ENCODE results near the gene RAB17.

The RAB17 gene

GRCh38 chr2:237575869-237576862 lies 14.4 kb downstream of the RAB17 start:
- no peak for DNase-seq

GRCh38 chr2:237574894-237575868 lies 15.4 kb downstream of the RAB17 start:
- no peak for DNase-seq

GRCh38 chr2:237574467-237574866 lies 16.1 kb downstream of the RAB17 start:
- no peak for DNase-seq

GRCh38 chr2:237573721-237574415 lies 16.7 kb downstream of the RAB17 start:
- DNase-seq, result no peak

- no peak for DNase-seq
Measured at GRCh38 chr2:237572742-237573101, 17.8 kb downstream of the RAB17 start.

GRCh38 chr2:237572021-237572741 lies 18.4 kb downstream of the RAB17 start:
- peak; percentile 94 for DNase-seq

- DNase-seq, result no peak
Measured at GRCh38 chr2:237571551-237571950, 19.0 kb downstream of the RAB17 start.

GRCh38 chr2:237570776-237571335 lies 19.7 kb downstream of the RAB17 start:
- DNase-seq, result no peak

- no peak for DNase-seq
Measured at GRCh38 chr2:237569896-237570295, 20.6 kb downstream of the RAB17 start.

- no peak for DNase-seq
Measured at GRCh38 chr2:237569041-237569440, 21.5 kb downstream of the RAB17 start.

- DNase-seq, result no peak
Measured at GRCh38 chr2:237568121-237568660, 22.3 kb downstream of the RAB17 start.

- DNase-seq, result no peak
Measured at GRCh38 chr2:237567276-237568029, 23.1 kb downstream of the RAB17 start.

- no peak for DNase-seq
Measured at GRCh38 chr2:237566401-237567235, 23.9 kb downstream of the RAB17 start, which contains the start of gene PRLH. Gene PRLH (plus strand): TSS chr2:237566574. CDS start chr2:237566574, 0 bp downstream.

GRCh38 chr2:237565974-237566373 lies 24.6 kb downstream of the RAB17 start:
- DNase-seq, result no peak

GRCh38 chr2:237564526-237565131 lies 25.9 kb downstream of the RAB17 start:
- no peak for DNase-seq

GRCh38 chr2:237563816-237564215 lies 26.7 kb downstream of the RAB17 start:
- peak; percentile 42 for DNase-seq

GRCh38 chr2:237561221-237561620 lies 29.3 kb downstream of the RAB17 start:
- no peak for DNase-seq

- DNase-seq, result peak; percentile 72
Measured at GRCh38 chr2:237558961-237559641, 31.4 kb downstream of the RAB17 start.

- DNase-seq, result no peak
Measured at GRCh38 chr2:237557633-237558015, 32.9 kb downstream of the RAB17 start.

Measured in eye (tissue), 1 donor.